Measurements from ENCODE around the gene HAND1. TPM values are rescaled to one million over a fixed set of nuclear protein-coding genes. Genes with fewer than 3 reads are reported as not detected.

The HAND1 gene
- total RNA-seq (2022; extraction: Qiagen RNA extraction; ENCODE audit: low read depth), result 0.15 to 0.37 TPM (median 0.28 TPM) in 4 of 5 replicates, not detected in the other

GRCh38 chr5:154478224-154478565, at the start of gene HAND1:
Gene HAND1 (minus strand): TSS chr5:154478227. CDS start chr5:154478008, 219 bp downstream.

GRCh38 chr5:154445422-154446194, 32.4 kb downstream of the HAND1 start, which contains the start of gene SAP30L:
Gene SAP30L (plus strand): TSS chr5:154445997. CDS start chr5:154446605, 608 bp downstream.

Other genes starting within 250 kb of the HAND1 start
- gene SAP30L, start 32.2 kb downstream of the HAND1 start, total RNA-seq (2022; extraction: Qiagen RNA extraction; ENCODE audit: low read depth), result 28.3 to 38.7 TPM (median 34.7 TPM) in 5 replicates